Fibroblast of villous mesenchyme (primary cell): Measurements from ENCODE around the gene GRIK3. TPM values are rescaled to one million over a fixed set of nuclear protein-coding genes. Genes with fewer than 3 reads are reported as not detected.

Experiments used
- DNase-seq: peaks from one replicate; pipeline ENCODE4 v3.0.0-alpha.2; 2010; ENCODE audit warnings: low read depth
- H3K4me3 ChIP-seq: 2 replicates; pipeline ENCODE4 v1.5.1; 2011; ENCODE audit warnings: low read depth, mild to moderate bottlenecking, low read length
- CTCF ChIP-seq: IDR thresholded peaks from 2 replicates; pipeline ENCODE4 v1.5.1; 2012; ENCODE audit warnings: low read depth, mild to moderate bottlenecking, low read length; ENCODE audit not compliant: insufficient read depth
- total RNA-seq: library from RNA; depleted of rRNA; stranded (reverse); fragments of >200 nt; gene quantifications from 2 replicates; pipeline ENCODE4 v1.2.3, GENCODE V29; 2012

The GRIK3 gene
- total RNA-seq, 1 donor, result not detected

DNA sequence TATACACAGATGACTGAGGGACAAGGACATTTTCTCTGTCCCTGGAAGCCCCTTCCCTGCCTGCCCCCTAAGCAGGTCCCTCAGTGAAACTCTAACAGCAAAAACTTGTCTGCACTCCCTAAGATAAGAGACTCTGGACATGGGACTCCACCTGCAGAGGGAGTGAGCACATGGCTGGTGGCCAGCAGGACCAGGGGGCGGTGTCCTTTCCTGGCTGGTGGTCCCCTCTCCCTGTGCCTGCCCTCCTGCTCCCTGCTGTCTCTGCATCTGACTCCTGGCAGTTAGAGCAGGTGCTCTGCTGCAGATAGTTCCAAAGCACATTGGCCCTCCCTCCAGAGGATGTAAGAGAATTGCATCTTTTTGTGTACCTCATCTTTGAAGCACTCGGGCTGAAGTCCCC lies 215.5 kb downstream of the GRIK3 start:
- H3K4me3 ChIP-seq, result no peak overlapping the region
- no peak for DNase-seq
- TF ChIP-seq CTCF, result no peak

DNA sequence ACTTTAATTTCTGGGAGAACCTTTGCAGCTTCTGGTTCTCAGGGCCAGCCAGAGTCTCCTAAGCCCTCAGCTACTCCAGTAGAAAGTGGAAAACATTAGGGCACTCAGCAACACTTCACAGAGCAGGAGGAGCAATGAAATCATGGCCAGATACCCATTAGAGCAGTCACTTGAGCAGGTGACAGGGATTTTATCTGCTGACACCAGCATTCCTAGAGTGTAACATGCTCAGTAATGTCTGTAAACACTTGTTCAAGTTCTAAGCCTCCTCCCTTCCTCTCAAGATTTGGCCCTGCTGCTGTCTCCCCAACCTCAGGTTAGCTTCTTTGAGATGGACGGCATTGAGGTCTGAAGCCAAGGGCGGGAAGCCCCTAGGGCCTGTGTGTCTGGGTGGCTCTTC lies 218.0 kb downstream of the GRIK3 start:
- DNase-seq, result no peak
- TF ChIP-seq CTCF, result no peak
- no peak overlapping the region for H3K4me3 ChIP-seq

GRCh38 chr1:36814774-36815173 lies 219.5 kb downstream of the GRIK3 start:
- no peak for TF ChIP-seq CTCF
- no peak for DNase-seq

GRCh38 chr1:36814083-36814482 lies 220.2 kb downstream of the GRIK3 start:
- no peak for TF ChIP-seq CTCF
- no peak for DNase-seq
- no peak overlapping the region for H3K4me3 ChIP-seq

More at GRCh38 chr1:36814774-36815173, 219.5 kb downstream of the GRIK3 start:
- H3K4me3 ChIP-seq, result no peak overlapping the region

- DNase-seq, result no peak
- TF ChIP-seq CTCF, result no peak
- H3K4me3 ChIP-seq, result no peak overlapping the region
These were observed 227.1 kb downstream of the GRIK3 start for GRCh38 chr1:36807262-36807661.

GRCh38 chr1:36805979-36806640 lies 228.2 kb downstream of the GRIK3 start:
- DNase-seq, result no peak
- no peak overlapping the region for H3K4me3 ChIP-seq
- no peak for TF ChIP-seq CTCF
